ENCODE measurements around the gene MEI1. TPM values are rescaled to one million over a fixed set of nuclear protein-coding genes. Genes with fewer than 3 reads are reported as not detected.

MEI1 gene
- total and polyA plus RNA-seq, 2 of the 4 experiments (the other 2 are of a cell fraction), result 0.90 to 2.6 TPM

DNA sequence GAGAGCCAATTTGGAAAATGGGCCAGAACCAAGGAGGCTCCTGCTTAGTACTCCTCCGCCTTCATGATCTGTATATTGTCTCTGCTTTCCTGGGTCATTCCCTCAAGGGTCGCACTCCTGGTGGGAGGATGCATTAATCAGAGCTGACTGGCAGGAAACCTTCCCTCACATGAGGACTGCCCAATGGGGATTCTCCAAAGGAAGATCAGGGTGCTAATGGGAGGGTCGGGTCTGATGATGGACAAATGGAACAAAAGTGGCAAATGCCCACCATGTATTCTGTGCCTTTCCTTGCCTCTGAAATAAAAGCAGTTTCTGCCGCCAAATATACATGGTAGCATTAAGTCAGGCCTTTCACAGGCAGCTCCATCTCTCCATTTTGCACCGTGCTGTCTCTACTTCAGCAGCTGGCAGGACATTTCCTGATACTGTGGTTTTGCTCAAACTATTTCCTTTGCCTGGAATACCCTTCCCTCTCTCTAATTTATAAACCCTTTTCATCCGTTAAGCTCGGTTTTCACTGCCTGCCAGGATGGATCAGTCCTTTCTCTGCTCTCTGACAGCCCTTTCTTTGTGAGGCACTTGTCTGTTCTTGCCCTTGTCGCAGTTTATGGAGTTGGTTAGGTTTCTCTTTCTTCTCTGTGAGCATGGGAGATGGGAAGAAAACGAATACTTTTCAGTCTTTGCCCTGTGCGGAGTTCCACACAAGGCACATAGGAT, 147.1 kb downstream of the MEI1 start:
- Histone ChIP-seq H4K91ac (ENCODE audit: insufficient read depth, low read depth, low read length) (no peak overlapping the region), H4K20me1 (ENCODE audit: insufficient read depth, low read length) (peaks cover 51% of the 10 kb centered on the region; the same call in 1 of the 2 replicates), H3K4me2 (ENCODE audit: low read depth, low read length) (no peak overlapping the region), H3K18ac (ENCODE audit: low read depth, low read length) (no peak overlapping the region), H2BK15ac (ENCODE audit: low read depth, low read length) (no peak overlapping the region), H3K9me3 (ENCODE audit: control insufficient read depth, insufficient read depth, low read length) (no peaks in the 10 kb centered on the region), H3K14ac (replicated peaks; ENCODE audit: low read depth, low read length) (no peak overlapping the region), H4K5ac (ENCODE audit: low read depth, low read length) (no peak overlapping the region), H3K23ac (ENCODE audit: low read depth, low read length) (no peak overlapping the region), H3K9me1 (ENCODE audit: insufficient read depth, low read length) (peaks cover 9% of the 10 kb centered on the region; the same call in 1 of the 2 replicates), H2BK120ac (ENCODE audit: low read depth, low read length) (no peak overlapping the region), H4K8ac (ENCODE audit: low read depth in 2 of 2, low read length in 2 of 2) (no peak overlapping the region), H2AK9ac (replicated peaks; ENCODE audit: low read depth, low read length, poor library complexity) (no peak overlapping the region), H3K9ac (ENCODE audit: low read depth, low read length) (no peak overlapping the region), H2BK5ac (ENCODE audit: low read depth, low read length, poor library complexity, severe bottlenecking) (no peak overlapping the region), H3K4me3 (ENCODE audit: insufficient read depth, low read depth, low read length) (no peak overlapping the region), H3K27ac (ENCODE audit: insufficient read depth, low read length) (no peak overlapping the region), H3K56ac (ENCODE audit: extremely low read depth, insufficient read depth, low read length) (no peak overlapping the region), H3K4me1 (ENCODE audit: control insufficient read depth, insufficient read depth, low read length) (peaks cover 3% of the 10 kb centered on the region; the same call in 1 of the 2 replicates), H2AK5ac (ENCODE audit: low read depth, low read length) (no peak overlapping the region), H3K36me3 (ENCODE audit: control insufficient read depth, insufficient read depth, low read length) (no peaks in the 10 kb centered on the region), H2AFZ (replicated peaks; ENCODE audit: low read length, poor library complexity) (no peak overlapping the region), H3K79me1 (ENCODE audit: low read depth in 1 of 2, low read length in 2 of 2) (peaks cover 32 to 71% of the 10 kb centered on the region in 2 experiments), H3K27me3 (ENCODE audit: control insufficient read depth, insufficient read depth, low read length) (no peaks in the 10 kb centered on the region), H3K4ac (ENCODE audit: low read depth, low read length) (no peak overlapping the region), H2BK20ac (ENCODE audit: low read depth, low read length) (no peak overlapping the region)
- POLR2A ChIA-PET (ENCODE audit: unreplicated experiment), result no interaction called here
- no TSS peak for BruUV-seq (replicated peaks)
- in situ Hi-C loops (cut with MboI; ENCODE audit: low sequenced_read_pairs) (no loop called here), intact Hi-C loops (cut with micrococcal nuclease) (no loop called here), dilution Hi-C loops (cut with HindIII; ENCODE audit: low sequenced_read_pairs, unreplicated experiment) (no loop called here)
- WGBS, 2 experiments (ENCODE audit: extremely low coverage in 2 of 2, insufficient read length in 1 of 2), result 69% methylated on average over 2 of the region's 10 CpGs; no CpG with 5 or more reads in 1 of the 2 experiments
- ATAC-seq (ENCODE audit: low read depth) (no peak), DNase-seq (no peak)
- TF ChIP-seq MAFK (IDR thresholded peaks at IDR 0.05; ENCODE audit: low read depth, low read length) (no peak), FOS (IDR thresholded peaks at IDR 0.05; ENCODE audit: low read depth, low read length) (no peak), USF2 (IDR thresholded peaks at IDR 0.05; ENCODE audit: low read depth, low read length) (no peak), MAZ (IDR thresholded peaks at IDR 0.05; ENCODE audit: borderline replicate concordance, low read depth, low read length) (no peak), BHLHE40 (IDR thresholded peaks at IDR 0.05; ENCODE audit: low read depth, low read length) (no peak), CHD1 (IDR thresholded peaks at IDR 0.05; ENCODE audit: low read depth, low read length) (no peak), CEBPB (IDR thresholded peaks at IDR 0.05; ENCODE audit: low read depth, low read length) (no peak), RAD21 (IDR thresholded peaks at IDR 0.05; ENCODE audit: low read length) (no peak), MXI1 (IDR thresholded peaks at IDR 0.05; ENCODE audit: borderline replicate concordance, low read depth, low read length) (no peak), RCOR1 (IDR thresholded peaks at IDR 0.05; ENCODE audit: insufficient replicate concordance, low read length) (no peak), NFE2L2 (IDR thresholded peaks at IDR 0.05; ENCODE audit: low read depth, low read length) (no peak)
- TF ChIP-seq, protein P1, sequence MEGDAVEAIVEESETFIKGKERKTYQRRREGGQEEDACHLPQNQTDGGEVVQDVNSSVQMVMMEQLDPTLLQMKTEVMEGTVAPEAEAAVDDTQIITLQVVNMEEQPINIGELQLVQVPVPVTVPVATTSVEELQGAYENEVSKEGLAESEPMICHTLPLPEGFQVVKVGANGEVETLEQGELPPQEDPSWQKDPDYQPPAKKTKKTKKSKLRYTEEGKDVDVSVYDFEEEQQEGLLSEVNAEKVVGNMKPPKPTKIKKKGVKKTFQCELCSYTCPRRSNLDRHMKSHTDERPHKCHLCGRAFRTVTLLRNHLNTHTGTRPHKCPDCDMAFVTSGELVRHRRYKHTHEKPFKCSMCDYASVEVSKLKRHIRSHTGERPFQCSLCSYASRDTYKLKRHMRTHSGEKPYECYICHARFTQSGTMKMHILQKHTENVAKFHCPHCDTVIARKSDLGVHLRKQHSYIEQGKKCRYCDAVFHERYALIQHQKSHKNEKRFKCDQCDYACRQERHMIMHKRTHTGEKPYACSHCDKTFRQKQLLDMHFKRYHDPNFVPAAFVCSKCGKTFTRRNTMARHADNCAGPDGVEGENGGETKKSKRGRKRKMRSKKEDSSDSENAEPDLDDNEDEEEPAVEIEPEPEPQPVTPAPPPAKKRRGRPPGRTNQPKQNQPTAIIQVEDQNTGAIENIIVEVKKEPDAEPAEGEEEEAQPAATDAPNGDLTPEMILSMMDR (conservative IDR thresholded peaks at IDR 0.05; ENCODE audit: low read depth, low read length), result no peak
- CTCF ChIA-PET, result interaction anchor here (0.5 to 1.3 kb wide), 2 partner anchors 8 to 156 kb away, joined by 3 read pairs; no protein-coding TSS in a partner anchor
